Naive B cell (primary cell): ENCODE results near the gene ISYNA1. TPM values are rescaled to one million over a fixed set of nuclear protein-coding genes. Genes with fewer than 3 reads are reported as not detected.
"Not testable (repeated sequence)": the region's sequence is repeated elsewhere in the genome, so short reads cannot be mapped to it uniquely, and the experiment has no call there.

Experiments used
- ATAC-seq, 2 donors: fragments of 150-1000 bp; cut with Tn5 transposase; 2 replicates each; pipeline ENCODE4 v1.10.0; 2021; ENCODE audit warnings: low read depth in 2 of 2, mild to moderate bottlenecking in 2 of 2, moderate library complexity in 2 of 2
- DNase-seq: peaks from one replicate; pipeline ENCODE4 v3.0.0; 2022
- H3K27ac Mint-ChIP-seq, 6 donors: one replicate each; pipeline ENCODE4 v1.8.0; 2020 to 2022; ENCODE audit warnings: mild to moderate bottlenecking in 6 of 6, mixed read lengths in 6 of 6, moderate library complexity in 5 of 6, inconsistent platforms in 2 of 6
- H3K27me3 Mint-ChIP-seq, 3 donors: one replicate each; pipeline ENCODE4 v1.8.0; 2021 to 2022; ENCODE audit warnings: mixed read lengths in 3 of 3, mild to moderate bottlenecking in 1 of 3
- H3K36me3 Mint-ChIP-seq, 2 donors: one replicate each; pipeline ENCODE4 v1.8.0; 2020 to 2022; ENCODE audit warnings: mixed read lengths in 2 of 2, inconsistent platforms in 1 of 2, mild to moderate bottlenecking in 1 of 2
- H3K4me1 Mint-ChIP-seq, 3 donors: one replicate each; pipeline ENCODE4 v1.8.0; 2020 to 2022; ENCODE audit warnings: mixed read lengths in 3 of 3, inconsistent platforms in 1 of 3, mild to moderate bottlenecking in 1 of 3, moderate library complexity in 1 of 3
- H3K4me3 Mint-ChIP-seq, 8 donors: one replicate each; pipeline ENCODE4 v1.8.0; 2020 to 2022; ENCODE audit warnings: mild to moderate bottlenecking in 8 of 8, mixed read lengths in 8 of 8, moderate library complexity in 8 of 8, inconsistent platforms in 2 of 8
- H3K9me3 Mint-ChIP-seq, 7 donors: one replicate each; pipeline ENCODE4 v1.8.0; 2020 to 2022; ENCODE audit warnings: mixed read lengths in 7 of 7, mild to moderate bottlenecking in 5 of 7, inconsistent platforms in 2 of 7, moderate library complexity in 1 of 7
- polyA plus RNA-seq, 6 donors: library from polyadenylated mRNA; unstranded; fragments of 300-500 nt; fragmentation: Illumina TruSeq; gene quantifications; one replicate each; pipeline ENCODE4 v1.2.3, GENCODE V29; 2021; ENCODE audit warnings: low read depth in 6 of 6

Gene ISYNA1
- polyA plus RNA-seq, 6 donors from 2014 or later = 6.3 to 12.2 (median 8.6) TPM

DNA sequence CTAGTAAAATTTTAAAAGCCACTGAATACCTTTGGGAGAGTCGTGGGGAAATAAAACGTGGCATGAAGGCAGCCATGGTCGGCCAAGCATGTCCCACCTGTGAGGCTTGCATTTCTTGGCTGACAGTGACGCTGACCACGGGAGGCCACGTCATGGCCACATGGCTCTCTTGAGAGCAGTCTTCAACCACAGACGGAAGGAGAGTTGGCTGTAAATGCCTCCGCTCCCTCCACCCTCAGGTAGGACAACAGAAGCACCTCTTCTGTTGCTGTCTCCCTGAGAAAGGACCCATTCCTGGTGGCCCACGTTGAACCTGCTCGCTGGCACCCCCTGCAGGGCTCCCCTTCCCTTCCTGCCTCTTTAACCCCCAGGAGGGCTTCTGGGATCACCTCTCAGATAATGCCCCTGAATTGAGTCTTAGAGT is 29.9 kb downstream of the ISYNA1 start:
- H3K4me3 Mint-ChIP-seq = peak overlapping the region in 3 of 8 donors; percentile 26 to 88 (median 36)
- H3K36me3 Mint-ChIP-seq = no peaks in the 10 kb centered on the region
- H3K27me3 Mint-ChIP-seq = peaks cover 8 to 23% (median 11%) of the 10 kb centered on the region in 3 donors
- H3K27ac Mint-ChIP-seq = peak overlapping the region; percentile 56 to 98 (median 86)
- peaks cover 16 to 35% (median 21%) of the 10 kb centered on the region in 3 donors for H3K4me1 Mint-ChIP-seq
- peak; percentile 68 for DNase-seq
- ATAC-seq = peak; percentile 89 to 92
- no peaks in the 10 kb centered on the region for H3K9me3 Mint-ChIP-seq

DNA sequence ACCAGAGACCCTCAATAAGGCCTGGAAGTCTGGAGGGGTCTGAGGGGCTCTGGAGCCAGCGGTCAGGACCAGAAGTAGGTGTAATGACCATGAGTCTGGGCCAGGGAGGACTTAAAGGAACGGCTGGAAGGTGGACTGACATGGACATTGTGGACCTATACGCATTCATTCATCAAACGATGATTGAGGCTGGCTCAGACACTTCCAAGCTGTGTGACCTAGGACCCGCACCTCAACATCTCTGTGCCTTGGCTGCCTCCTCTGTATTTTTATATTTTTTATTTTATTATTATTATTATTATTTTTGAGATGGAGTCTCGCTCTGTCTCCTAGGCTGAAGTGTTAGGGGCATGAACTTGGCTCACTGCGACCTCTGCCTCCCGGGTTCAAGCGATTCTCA is 31.2 kb downstream of the ISYNA1 start:
- Mint-ChIP-seq H3K4me1 (peaks cover 28 to 48% (median 34%) of the 10 kb centered on the region in 3 donors), H3K36me3 (no peaks in the 10 kb centered on the region), H3K27ac (no peak overlapping the region), H3K4me3 (no peak overlapping the region), H3K27me3 (peaks cover 0 to 10% (median 9%) of the 10 kb centered on the region in 3 donors), H3K9me3 (no peaks in the 10 kb centered on the region)
- no peak for ATAC-seq
- DNase-seq = no peak

DNA sequence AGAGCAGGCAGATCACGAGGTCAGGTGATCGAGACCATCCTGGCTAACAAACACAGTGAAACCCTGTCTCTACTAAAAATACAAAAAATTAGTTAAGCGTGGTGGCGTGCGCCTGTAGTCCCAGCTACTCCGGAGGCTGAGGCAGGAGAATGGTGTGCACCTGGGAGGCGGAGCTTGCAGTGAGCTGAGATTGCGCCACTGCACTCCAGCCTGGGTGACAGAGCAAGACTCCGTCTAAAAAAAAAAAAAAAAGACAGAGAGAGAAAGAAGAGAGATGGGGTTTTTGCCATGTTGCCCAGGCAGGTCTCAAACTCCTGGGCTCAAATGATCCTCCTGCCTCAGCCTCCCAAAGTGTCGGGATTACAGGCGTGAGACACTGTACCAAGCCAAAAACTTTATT is 32.2 kb downstream of the ISYNA1 start:
- H3K36me3 Mint-ChIP-seq = not testable (repeated sequence)

DNA sequence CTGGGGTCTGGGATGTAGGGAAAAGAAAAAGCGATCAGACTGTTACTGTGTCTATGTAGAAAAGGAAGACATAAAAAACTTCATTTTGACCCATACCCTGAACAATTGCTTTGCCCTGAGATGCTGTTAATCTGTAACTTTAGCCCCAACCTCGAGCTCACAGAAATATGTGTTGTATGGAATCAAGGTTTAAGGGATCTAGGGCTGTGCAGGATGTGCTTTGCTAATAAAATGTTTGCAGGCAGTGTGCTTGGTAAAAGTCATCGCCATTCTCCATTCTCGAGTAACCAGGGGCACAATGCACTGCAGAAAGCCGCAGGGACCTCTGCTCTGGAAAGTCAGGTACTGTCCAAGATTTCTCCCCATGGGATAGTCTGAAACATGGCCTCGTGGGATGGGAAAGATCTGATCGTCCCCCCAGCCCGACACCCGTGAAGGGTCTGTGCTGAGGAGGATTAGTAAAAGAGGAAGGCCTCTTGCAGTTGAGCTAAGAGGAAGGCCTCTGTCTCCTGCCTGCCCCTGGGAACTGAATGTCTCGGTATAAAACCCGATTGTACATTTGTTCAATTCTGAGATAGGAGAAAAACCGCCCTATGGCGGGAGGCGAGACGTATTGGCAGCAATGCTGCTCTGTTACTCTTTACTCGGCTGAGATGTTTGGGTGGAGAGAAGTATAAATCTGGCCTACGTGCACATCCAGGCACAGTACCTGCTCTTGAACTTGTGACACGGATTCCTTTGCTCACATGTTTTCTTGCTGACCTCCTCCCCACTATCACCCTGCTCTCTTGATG is 35.3 kb downstream of the ISYNA1 start:
- H3K27ac Mint-ChIP-seq = peak overlapping the region in 5 of 6 donors; percentile 81 to 98 (median 95)
- peak overlapping the region in 7 of 8 donors; percentile 60 to 90 (median 69) for H3K4me3 Mint-ChIP-seq
- DNase-seq, H3K9me3 Mint-ChIP-seq, H3K36me3 Mint-ChIP-seq, ATAC-seq, H3K27me3 Mint-ChIP-seq: not testable (repeated sequence)
- peaks cover 24 to 44% (median 35%) of the 10 kb centered on the region in 3 donors for H3K4me1 Mint-ChIP-seq

More for the DNA sequence above, 32.2 kb downstream of the ISYNA1 start:
- not testable (repeated sequence) for H3K4me3 Mint-ChIP-seq, DNase-seq, H3K27ac Mint-ChIP-seq, H3K9me3 Mint-ChIP-seq, ATAC-seq, H3K27me3 Mint-ChIP-seq
- H3K4me1 Mint-ChIP-seq = peaks cover 31 to 55% (median 43%) of the 10 kb centered on the region in 3 donors

DNA sequence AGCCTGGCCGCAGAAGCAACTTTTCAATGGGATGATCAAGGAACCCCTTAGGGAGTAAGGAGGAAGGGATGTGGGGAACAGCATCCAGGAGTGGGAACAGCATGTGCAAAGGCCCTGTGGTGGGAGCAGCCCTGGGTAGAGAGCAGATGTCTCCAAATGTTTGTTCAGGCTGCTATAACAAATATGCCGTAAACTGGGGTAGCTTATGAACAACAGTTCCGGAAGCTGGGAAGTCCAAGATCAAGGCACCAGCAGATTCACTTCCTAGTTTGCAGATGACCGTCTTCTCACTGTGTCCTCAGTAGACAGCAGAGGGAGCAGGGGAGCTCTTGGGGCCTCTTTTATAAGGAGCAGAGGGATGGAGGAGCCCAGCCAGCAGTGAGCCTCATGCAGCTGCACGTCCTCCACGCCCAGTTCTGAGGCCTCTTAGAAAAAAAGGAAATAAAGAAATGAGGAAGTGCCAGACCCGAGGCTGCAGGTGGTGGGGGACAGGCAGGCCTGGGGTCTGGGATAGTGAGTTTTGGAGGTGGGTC is 36.3 kb downstream of the ISYNA1 start:
- Mint-ChIP-seq H3K27ac (peak overlapping the region; percentile 47 to 98 (median 90)), H3K4me3 (peak overlapping the region in 7 of 8 donors; percentile 36 to 91 (median 78)), H3K4me1 (peaks cover 31 to 49% (median 41%) of the 10 kb centered on the region in 3 donors), H3K9me3 (no peaks in the 10 kb centered on the region), H3K27me3 (no peaks in the 10 kb centered on the region), H3K36me3 (no peaks in the 10 kb centered on the region)
- DNase-seq = no peak
- peak; percentile 68 to 76 for ATAC-seq

DNA sequence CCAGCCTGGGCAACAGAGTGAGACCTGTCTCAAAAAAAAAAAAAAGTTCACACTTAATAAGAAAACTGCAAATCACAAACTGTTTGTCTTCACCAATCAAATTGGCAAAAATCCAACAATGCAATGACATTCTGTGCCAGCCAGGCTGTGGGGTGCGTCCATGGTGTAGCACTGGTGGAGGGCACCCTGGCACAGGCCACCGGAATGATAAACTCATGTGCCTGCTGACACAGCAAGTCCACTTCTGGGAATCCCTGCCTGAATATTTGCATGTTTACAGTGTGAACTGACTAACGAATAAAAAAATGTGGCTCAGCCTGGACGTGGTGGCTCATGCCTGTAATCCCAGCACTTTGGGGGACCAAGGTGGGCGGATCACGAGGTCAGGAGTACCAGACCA is 38.9 kb downstream of the ISYNA1 start:
- DNase-seq = no peak
- no peak overlapping the region for H3K27ac Mint-ChIP-seq
- H3K27me3 Mint-ChIP-seq = no peaks in the 10 kb centered on the region
- no peaks in the 10 kb centered on the region for H3K36me3 Mint-ChIP-seq
- peak overlapping the region in 2 of 8 donors; percentile 37 to 59 for H3K4me3 Mint-ChIP-seq
- no peaks in the 10 kb centered on the region for H3K9me3 Mint-ChIP-seq
- no peak for ATAC-seq
- H3K4me1 Mint-ChIP-seq = peaks cover 33 to 72% (median 51%) of the 10 kb centered on the region in 3 donors

DNA sequence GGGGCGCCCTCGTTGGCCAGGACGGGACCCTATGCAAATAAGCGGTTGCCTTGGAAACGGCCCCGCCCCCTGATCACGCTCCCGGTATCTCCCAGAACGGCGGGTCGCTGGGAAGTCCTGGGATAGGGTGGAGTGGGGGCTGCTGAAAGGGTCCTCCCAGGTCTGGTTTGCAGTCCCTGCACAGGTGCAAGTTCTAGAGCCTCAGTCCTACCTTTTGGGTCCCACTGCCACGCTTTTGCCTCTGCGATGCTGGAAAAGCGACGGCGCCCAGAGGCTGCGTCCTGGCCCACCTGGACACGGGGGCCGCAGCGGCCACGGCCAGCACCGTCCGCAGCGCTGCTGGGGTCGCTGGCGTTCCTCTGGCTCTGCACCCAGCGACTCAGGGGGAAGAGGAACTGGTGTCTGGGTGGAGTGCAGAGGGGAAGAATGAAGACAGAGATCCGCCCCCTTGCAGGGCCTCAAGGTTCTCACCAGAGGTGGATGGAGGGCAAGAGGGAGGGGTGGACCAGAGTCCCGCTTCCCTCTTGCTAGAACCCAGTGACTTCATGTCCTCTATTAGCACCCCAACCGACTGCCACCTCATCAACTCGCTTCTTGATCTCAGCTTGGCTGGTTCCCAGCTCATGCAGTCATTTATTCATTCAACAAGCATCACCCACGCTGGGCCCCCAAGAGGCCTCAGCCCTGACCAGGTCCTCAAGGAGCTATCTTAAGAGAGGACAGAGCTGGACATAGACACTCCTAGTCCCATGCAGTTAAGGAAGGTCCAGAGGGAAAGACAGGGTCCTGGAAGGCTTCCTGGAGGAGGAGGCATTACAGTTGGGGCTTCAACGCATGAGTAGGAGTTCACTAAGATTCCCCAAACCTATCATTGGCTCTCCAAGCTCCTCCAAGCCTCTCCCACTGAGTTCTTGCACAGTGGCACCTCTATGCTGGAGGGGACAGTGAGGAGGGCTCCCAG is 40.4 kb downstream of the ISYNA1 start, which contains the start of gene LRRC25:
Gene LRRC25, minus strand, starts transcription at position 381 of the 961 bp plus-strand sequence. CDS start 659 bp downstream, outside the sequence.
- H3K9me3 Mint-ChIP-seq = no peaks in the 10 kb centered on the region
- no peaks in the 10 kb centered on the region for H3K27me3 Mint-ChIP-seq
- H3K36me3 Mint-ChIP-seq = no peaks in the 10 kb centered on the region
- peak within 1 kb of the TSS; percentile 68 to 88 (median 82) for H3K4me3 Mint-ChIP-seq
- peak within 1 kb of the TSS in 5 of 6 donors; percentile 47 to 96 (median 76) for H3K27ac Mint-ChIP-seq
- peak; percentile 70 for DNase-seq
- ATAC-seq = peak; percentile 86 to 88
- peaks cover 30 to 74% (median 52%) of the 10 kb centered on the region in 3 donors for H3K4me1 Mint-ChIP-seq

DNA sequence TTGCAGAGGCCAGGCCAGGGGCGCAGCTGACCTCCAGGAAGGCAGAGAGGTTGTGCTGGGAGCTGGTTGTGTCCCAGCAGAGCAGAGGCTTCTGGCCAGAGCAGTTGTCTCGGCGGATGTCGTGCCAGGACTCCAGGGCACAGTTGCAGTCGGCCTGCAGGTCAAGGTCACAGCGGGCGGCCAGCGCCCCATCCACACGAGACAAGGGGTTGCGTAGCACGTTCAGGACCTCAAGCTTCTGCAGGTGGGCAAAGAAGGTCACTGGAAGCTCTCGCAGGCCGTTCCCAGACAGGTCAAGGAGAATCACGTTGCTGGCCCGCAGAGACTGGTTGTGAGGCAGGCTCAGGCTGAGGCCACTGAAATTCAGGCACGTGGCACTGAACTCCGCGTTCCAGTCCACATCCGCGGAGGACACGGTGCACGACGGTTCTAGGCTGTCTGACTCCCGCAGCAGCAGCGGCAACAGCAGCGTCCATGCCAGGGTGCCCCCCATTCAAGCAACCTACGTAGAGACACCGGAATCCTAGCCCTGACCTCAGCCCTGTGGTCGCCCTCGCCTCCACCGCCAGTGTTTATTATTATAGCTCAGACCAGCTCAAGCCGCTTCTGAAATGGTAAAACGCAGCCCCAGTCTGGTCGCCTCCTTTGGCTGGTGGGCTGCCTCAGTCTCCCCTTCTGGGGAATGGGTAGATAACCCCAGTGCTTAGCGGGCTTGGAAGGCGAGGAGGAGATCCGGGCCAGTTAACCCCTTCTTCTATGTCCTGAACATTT is 41.3 kb downstream of the ISYNA1 start:
- DNase-seq (no peak), ATAC-seq (no peak)
- Mint-ChIP-seq H3K27ac (peak overlapping the region in 3 of 6 donors; percentile 11 to 84 (median 74)), H3K9me3 (no peaks in the 10 kb centered on the region), H3K4me1 (peaks cover 25 to 74% (median 52%) of the 10 kb centered on the region in 3 donors), H3K4me3 (peak overlapping the region; percentile 68 to 88 (median 82)), H3K36me3 (no peaks in the 10 kb centered on the region), H3K27me3 (no peaks in the 10 kb centered on the region)

DNA sequence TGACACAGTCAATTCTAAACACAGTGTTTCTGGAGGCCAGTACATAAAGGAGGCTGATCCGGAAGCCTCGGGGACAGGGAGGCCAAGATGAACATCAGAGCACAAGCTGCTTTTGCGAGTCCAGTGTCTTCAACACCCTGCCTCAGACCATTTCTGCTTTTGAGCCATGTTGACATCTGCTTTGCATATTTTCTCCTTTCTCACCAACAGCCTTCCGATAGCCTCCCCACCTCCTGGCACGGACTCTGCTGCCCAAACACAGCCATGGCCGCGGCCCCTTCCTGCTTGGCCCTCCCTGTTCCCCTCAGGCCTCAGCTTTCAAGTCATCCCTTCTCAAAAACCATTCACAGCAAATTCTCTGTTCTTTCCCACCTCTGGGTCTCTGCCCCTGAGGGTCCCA is 44.1 kb downstream of the ISYNA1 start:
- ATAC-seq (no peak), DNase-seq (no peak)
- H3K27ac Mint-ChIP-seq = peak overlapping the region in 3 of 6 donors; percentile 44 to 90 (median 65)
- peaks cover 35 to 76% (median 49%) of the 10 kb centered on the region in 3 donors for H3K4me1 Mint-ChIP-seq
- no peaks in the 10 kb centered on the region for H3K27me3 Mint-ChIP-seq
- H3K9me3 Mint-ChIP-seq = peaks cover 0 to 4% (median 0%) of the 10 kb centered on the region in 7 donors
- H3K4me3 Mint-ChIP-seq = peak overlapping the region in 6 of 8 donors; percentile 30 to 82 (median 76)
- H3K36me3 Mint-ChIP-seq = peaks cover 0 to 13% of the 10 kb centered on the region in 2 donors

DNA sequence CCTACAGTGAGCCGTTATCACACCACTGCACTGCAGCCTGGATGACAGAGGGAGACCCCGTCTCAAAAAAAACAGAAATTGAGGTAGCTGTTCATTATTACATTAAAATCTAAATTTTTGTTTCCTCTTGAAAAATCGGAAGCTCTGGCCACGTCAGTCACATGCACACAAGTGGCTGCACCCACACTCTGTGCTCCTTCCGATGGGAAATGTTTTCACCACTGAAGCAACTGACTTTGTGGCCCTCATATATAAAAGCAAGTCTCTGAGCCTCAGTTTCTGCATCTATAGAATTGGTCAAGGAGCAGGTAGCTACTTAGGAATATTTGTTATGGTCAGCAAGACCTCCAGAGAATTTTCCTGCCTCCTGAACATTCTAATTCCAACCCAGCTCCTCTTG is 45.0 kb downstream of the ISYNA1 start:
- H3K36me3 Mint-ChIP-seq = peaks cover 0 to 13% of the 10 kb centered on the region in 2 donors
- H3K27ac Mint-ChIP-seq = no peak overlapping the region
- H3K9me3 Mint-ChIP-seq = peaks cover 0 to 4% (median 0%) of the 10 kb centered on the region in 7 donors
- ATAC-seq (no peak), DNase-seq (no peak)
- H3K4me1 Mint-ChIP-seq = peaks cover 32 to 77% (median 52%) of the 10 kb centered on the region in 3 donors
- H3K27me3 Mint-ChIP-seq = no peaks in the 10 kb centered on the region
- peak overlapping the region in 7 of 8 donors; percentile 53 to 84 (median 60) for H3K4me3 Mint-ChIP-seq

DNA sequence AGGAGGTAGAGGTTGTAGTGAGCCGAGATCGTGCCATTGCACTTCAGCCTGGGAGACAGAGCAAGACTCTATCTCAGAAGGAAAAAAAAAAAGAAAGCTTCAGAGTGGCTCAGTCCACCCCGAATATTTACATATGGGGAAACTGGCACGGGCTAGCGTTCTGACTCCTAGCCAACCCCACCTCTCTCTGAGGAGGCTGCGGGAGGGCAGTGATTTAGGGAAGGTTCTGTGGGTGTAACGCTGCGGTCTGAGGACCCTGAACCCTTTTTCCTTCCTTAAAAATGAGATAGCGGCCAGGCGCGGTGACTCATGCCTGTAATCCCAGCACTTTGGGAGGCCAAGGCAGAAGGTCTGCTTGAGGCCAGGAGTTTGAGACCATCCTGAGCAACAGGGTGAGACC is 45.5 kb downstream of the ISYNA1 start:
- no peaks in the 10 kb centered on the region for H3K27me3 Mint-ChIP-seq
- ATAC-seq (peak; percentile 14 to 22), DNase-seq (peak; percentile 25)
- H3K4me1 Mint-ChIP-seq = peaks cover 30 to 78% (median 51%) of the 10 kb centered on the region in 3 donors
- H3K4me3 Mint-ChIP-seq = peak overlapping the region in 7 of 8 donors; percentile 53 to 84 (median 60)
- H3K9me3 Mint-ChIP-seq = peaks cover 0 to 4% (median 0%) of the 10 kb centered on the region in 7 donors
- peaks cover 0 to 13% of the 10 kb centered on the region in 2 donors for H3K36me3 Mint-ChIP-seq
- peak overlapping the region in 1 of 6 donors; percentile 63 for H3K27ac Mint-ChIP-seq

DNA sequence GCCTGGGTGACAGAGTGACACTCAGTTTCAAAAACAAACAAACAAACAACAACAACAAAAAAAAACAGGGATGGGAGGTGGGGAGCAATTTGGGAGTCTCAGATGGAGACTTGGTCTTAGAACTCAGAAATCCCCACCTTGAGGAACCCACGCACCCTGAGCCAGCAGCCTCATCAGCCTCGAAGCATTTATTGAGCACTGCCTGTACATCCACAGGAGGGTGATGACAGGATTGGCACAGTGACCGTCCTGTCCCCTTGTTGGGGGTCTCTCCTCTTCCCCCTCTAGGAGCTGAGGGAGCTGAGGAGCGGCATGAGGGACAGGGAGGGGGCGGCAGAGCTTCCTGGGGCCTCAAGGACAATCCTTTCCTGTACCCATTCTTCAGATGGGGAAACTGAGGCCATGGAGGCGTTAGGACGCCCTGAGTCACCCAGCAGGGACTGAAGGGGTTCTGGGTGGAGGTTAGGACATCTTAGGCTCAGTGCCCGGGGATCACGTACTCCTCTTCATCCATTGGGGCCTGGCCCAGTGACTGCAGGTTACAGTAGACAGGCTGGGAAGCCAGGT is 46.3 kb downstream of the ISYNA1 start:
- no peak for ATAC-seq
- H3K4me3 Mint-ChIP-seq = peak overlapping the region in 5 of 8 donors; percentile 24 to 84 (median 54)
- H3K27ac Mint-ChIP-seq = peak overlapping the region in 2 of 6 donors; percentile 21 to 68
- H3K4me1 Mint-ChIP-seq = peaks cover 26 to 78% (median 50%) of the 10 kb centered on the region in 3 donors
- H3K36me3 Mint-ChIP-seq = peaks cover 0 to 13% of the 10 kb centered on the region in 2 donors
- peaks cover 0 to 4% (median 0%) of the 10 kb centered on the region in 7 donors for H3K9me3 Mint-ChIP-seq
- H3K27me3 Mint-ChIP-seq = no peaks in the 10 kb centered on the region
- no peak for DNase-seq
